IPS-NIHi7 (cell line): ENCODE results near the gene SMARCA2.
A peak's percentile ranks its signal among the peaks of the same experiment; 100 is the strongest.

ENCODE experiments used
- DNase-seq: peaks from one replicate; pipeline ENCODE4 v3.0.0; 2012; ENCODE audit warnings: mixed read lengths; ENCODE audit errors: extremely low spot score

The SMARCA2 gene

GRCh38 chr9:2014696-2015580 is at the start of gene SMARCA2:
Gene SMARCA2, plus strand, starts transcription at chr9:2015347. Its CDS starts 13,676 bp downstream, at chr9:2029023.
- peak; percentile 90 for DNase-seq

DNA sequence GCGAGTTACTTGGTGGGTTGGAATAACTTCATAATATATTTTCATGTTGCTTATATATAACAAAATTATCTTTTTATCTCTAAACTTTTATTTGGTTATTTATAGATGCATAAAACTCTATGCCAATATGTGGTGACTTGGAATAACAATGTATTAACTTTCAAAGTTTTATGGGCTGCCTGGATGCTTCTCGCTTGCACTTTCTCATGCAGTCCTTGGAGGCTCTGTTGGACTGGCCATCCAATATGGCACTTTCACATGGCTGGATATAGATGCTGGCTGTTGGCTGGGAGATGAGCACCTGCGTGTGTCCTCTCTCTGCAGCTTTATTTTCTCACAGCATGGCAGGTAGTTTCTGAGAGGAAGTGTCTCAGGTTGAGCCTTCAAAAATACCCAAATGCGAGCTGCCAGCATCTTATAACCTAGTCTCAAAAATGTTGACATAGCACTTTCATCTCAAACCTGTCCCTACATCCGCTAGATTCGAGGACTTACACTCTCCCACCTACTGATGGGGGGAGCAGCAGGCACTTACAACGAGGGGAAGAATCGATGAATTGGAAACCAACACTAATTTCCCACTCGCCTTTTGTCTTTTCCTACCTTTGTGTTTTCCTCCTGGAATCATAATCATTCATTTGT is 48.3 kb upstream of the SMARCA2 start:
- DNase-seq: no peak

- no peak for DNase-seq
Observed at GRCh38 chr9:1969160-1969559, 46.0 kb upstream of the SMARCA2 start.

GRCh38 chr9:1969898-1970297 is 45.2 kb upstream of the SMARCA2 start:
- no peak for DNase-seq

GRCh38 chr9:1972672-1973071 is 42.5 kb upstream of the SMARCA2 start:
- DNase-seq: no peak

DNA sequence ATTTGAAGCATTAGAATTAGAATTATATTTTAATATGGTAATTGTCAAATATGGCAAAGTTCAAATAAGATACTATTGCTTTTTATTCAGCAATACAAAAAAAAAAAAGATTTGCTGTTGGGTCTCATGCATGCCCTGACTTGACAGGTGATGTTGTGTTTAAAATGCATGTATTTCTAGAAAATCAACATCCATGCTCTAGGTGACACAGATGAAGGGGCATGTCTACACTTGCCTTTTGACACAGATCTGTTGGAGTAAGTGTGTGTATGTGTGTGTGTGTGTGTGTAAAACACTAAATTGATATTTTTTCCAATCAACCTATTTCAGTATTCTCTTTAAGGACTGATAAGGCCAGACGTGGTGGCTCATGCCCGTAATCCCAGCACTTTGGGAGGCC is 38.1 kb upstream of the SMARCA2 start:
- DNase-seq: no peak

DNA sequence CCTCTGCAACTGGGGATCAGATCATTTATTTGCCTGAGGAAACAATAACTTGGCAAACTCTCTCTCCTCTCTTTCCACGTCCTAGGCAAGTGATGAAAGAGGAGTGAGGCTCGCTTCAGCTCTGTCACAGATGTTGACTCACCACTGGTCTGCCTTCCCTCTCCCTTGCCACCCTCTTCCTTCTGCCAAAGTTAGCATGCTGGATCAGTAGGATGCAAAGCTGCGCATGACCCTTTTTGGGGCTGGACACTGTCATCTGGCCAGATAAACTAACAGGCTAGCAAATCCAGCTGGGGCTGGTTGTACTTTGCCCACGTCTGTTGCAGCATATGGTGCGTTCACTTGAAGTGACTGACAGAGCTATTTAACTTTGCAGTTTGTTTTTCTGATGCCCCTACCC is 36.2 kb upstream of the SMARCA2 start:
- no peak for DNase-seq

GRCh38 chr9:1979741-1980367 is 35.3 kb upstream of the SMARCA2 start:
- DNase-seq: no peak

GRCh38 chr9:1980387-1980786 is 34.8 kb upstream of the SMARCA2 start:
- DNase-seq: no peak

DNA sequence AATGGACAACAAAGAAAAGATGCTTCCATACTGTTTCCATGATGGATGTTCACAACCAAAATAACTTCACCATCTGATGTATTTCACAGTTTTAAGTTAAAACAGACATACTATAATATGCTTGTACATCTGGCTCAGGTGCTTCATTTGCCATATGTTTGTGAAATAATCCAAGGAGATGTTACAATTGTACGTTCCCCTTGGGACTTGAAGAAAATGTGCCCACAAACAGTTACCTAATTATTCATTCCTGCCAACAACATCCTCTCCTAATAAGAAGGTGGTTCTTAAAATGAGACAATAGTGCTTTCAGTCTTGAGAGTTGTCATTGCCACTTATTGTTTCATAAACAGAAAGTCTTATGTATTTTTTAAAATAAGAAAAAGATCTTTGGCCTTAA is 33.1 kb upstream of the SMARCA2 start:
- no peak for DNase-seq

DNA sequence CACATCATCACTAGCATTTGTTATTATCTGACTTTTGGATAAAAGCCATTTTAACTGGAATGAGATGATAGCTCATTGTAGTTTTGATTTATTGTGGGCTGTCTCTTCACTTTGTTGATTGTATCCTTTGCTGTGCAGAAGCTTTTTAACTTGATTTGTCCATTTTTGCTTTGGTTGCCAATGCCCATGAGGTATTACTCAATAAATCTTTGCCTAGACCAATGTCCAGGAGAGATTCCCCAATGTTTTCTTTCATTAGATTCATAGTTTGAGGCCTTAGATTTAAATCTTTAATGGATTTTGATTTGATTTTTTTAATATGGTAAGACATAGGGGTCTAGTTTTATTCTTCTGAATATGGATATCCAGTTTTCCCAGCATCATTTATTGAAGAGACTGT is 28.8 kb upstream of the SMARCA2 start:
- no peak for DNase-seq

DNA sequence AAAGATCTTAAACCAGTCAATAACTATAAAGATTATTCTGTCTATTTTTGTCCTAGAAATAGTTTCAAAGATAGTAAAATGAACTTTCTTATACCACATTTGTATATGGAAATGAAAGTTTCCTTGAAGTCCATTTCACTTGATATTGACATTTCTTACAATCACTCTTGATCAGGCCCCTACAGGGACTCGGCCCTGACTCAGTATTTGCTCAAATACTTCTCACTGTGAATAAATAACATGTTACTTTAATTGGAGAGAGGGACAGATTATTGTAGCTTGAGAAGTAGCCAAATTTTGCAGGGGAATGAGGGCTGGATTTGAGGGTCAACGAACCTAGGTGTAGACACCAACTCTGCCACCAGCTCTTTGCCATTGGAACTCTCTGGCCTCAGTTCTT is 25.6 kb upstream of the SMARCA2 start:
- no peak for DNase-seq

- no peak for DNase-seq
Observed at GRCh38 chr9:1994180-1994579, 21.0 kb upstream of the SMARCA2 start.

- no peak for DNase-seq
Observed at GRCh38 chr9:1995084-1995483, 20.1 kb upstream of the SMARCA2 start.

- no peak for DNase-seq
Observed at GRCh38 chr9:1996156-1996555, 19.0 kb upstream of the SMARCA2 start.

GRCh38 chr9:1997646-1998045 is 17.5 kb upstream of the SMARCA2 start:
- DNase-seq: no peak

- no peak for DNase-seq
Observed at GRCh38 chr9:1998111-1998510, 17.0 kb upstream of the SMARCA2 start.

DNA sequence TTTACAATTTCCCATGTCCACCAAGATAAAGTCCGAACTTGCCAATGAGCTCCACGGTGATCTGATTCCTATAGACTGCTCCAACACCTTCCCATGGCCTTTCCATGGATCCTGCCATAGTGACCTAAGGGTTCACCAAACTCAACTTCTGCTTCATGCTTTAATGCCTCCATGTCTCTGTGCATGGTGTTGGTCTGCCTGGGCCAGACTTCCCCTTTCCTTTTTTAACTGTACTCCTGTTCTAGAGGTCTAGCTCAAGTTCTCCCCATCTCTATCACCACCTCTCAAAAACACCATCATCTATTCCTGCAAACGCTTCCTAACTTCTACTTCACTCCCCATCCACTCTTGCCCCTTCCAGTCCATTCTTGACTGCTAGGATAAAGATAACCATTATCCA is 14.8 kb upstream of the SMARCA2 start:
- DNase-seq: no peak

DNA sequence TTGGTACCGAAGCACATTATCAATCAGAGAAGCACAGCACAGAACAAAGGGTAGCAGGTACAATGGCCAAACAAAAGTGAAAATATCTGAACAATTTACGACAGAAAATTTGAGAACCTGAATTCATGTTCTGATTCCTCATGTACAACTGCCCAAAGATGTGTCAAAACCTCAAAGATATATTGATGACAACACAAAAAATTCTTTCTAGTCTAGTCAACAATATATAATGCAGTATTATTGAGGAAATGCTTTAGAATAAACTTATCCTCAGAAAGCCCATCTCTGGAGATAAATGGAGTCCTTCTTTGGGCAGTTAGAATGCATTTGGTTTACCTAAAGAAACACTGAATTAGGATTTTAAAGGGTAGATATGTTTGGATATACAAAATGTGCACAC is 6.8 kb upstream of the SMARCA2 start:
- no peak for DNase-seq

DNA sequence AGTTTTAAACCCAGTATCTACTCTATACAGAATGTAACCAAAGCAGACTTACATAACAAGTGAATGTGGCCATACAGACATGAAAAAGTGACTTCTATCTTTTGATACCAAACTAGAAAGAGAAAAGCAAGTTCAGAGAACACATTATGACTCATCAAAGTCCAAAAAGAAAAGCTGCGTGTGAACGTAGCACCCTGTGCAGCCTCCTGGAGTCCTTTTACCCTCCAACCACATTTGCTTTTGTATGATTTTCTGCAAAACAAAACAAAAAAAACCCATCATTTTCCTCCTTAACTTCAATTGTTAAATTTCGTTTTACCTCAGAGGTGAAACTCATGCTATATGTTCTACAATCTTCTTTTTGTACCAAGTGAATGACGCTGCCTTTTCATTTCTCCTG is 2.8 kb upstream of the SMARCA2 start:
- DNase-seq: no peak

DNA sequence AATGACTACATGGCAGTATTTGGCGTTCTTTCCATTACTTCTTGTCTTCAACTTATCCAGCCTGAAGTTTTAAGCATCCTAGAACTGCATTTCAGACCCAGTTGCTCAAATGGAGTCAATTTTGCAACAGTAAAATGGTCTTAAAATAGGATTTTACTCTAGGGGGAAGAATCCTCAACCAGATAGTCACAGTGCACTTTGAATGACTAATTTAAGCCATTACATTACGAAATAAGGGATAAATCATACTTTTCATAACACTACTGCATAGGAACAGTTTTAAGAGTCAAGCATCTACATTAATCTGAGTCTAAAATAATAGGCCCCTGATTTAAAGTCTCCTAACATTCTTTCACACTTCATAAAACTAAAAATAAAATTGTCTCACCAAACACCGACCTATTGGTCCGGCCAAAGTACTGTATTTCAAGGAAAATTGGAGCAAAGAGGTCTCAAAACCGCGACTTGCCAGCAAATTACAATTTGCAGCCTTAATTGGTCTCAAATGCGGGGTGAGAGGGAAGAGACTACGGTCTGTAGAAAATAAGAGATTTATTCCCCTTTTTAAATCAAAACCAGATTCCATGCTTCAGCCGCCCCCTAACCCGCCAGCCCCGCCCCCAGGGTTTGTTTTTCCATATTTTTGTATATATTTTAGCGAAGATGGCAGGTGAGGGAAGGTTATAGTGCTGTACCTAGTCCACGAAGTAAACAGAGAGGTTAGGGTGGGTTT is 1.2 kb upstream of the SMARCA2 start:
- no peak for DNase-seq
